ENCODE measurements around the gene SMPDL3B.
"Not testable (repeated sequence)": the region's sequence is repeated elsewhere in the genome, so short reads cannot be mapped to it uniquely, and the experiment has no call there.

Gene SMPDL3B

DNA sequence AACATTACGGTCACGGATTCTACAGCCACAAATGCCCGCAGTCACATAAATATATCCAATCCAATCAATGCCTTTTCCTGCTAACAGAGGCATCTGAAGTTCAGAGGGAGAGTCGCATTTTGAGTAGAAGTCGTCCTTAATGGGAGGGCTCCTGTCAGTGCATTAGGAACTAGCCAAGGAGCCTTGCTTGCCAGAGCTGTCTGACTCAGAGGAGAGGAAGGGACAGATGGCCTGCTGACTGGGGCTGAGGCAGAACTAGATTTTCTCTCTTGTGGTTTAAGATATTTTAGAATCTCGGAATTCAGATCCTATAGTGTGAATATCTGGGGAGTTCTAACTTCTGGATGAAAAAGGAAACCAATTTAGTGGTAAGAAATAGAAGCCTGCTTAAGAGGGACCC, 35.6 kb downstream of the SMPDL3B start:
- no peak for DNase-seq (ENCODE audit: low read depth)

DNA sequence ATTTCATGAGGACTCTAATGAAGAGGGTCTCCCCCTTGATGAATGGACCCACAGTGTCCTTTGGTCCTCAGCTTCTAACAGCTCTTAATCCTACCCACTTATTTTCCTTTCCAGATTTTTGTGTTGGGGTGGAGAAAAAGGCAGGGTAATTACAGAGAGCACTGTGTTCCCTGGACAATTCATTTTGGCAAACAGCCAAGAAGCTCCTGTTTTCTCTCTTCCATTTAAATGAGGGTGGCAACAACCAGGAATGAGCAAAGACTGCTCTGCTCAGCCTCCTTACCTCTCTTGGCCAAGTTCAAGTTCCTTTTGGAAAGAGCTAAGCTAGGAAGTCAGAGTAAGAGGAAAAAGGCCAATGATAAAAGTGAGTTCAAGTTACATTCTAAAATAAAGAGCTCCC, 36.9 kb downstream of the SMPDL3B start:
- DNase-seq (ENCODE audit: low read depth), result no peak

DNA sequence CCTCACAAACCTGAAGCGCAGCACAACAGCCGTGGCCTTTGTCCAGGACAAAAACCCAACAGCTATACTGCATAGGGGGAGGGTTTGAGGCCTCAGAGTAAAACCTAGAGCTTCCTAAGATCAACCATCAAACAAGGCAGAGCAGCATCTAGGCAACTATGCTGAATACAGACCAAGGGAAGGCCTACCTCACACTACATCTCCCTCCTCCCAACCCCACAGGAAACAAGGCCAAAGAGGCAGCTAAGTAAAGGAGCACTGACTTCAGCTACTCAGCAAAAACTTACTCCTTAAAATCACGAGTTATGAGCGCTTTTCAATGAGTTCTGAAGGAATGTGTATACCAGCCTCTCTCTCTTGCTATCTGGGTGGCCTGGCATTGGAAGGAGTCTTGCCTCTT, 37.3 kb downstream of the SMPDL3B start:
- DNase-seq (ENCODE audit: low read depth), result no peak

DNA sequence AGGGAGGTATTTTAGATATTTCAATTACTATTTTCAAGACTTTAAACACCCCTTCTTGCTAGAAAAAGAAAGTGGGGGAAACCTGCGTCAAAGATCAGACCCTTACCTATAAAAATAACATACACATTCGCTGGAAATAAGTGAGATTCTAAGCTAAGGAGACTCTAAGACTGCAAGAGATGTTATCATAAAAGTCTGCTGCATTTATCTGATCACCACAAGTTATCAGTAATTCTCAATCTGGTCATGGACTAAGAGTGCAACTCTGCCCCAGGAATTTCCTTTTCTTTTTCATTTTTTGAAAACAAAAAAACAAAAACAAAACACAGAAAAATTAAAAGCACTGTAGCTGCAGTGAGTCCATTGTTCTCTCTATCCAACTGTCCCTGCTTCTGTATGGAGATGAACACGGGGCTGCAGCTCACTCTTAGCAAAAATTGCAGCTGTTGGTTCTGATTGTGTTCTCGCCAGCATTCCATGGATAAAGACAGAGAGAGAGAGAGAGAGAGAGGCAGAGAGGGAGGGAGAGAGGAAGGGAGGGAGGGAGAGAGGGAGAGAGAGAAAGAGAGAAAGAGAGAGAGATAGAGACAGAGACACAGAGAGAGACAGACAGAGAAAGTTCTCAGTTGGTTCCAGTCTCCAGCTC, 39.1 kb downstream of the SMPDL3B start:
- DNase-seq (ENCODE audit: low read depth), result no peak

DNA sequence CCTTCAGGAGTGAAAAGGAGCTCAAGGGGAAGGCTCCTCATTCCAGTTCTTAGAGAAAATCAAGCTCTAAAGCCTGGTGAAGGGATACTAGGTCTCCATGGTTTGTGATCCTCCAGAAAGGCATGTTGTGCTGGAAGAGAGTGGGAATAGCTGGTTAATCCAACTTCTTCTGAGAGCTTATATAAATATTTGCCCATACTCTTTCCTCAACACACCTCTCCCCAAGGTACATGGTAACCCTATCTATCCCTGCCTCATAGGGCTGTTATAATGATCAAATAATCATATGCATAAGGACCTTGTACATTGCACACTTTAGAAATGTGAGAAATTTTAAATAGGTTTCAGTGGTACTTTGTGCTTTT, 39.6 kb downstream of the SMPDL3B start:
- DNase-seq (ENCODE audit: low read depth), result no peak

DNA sequence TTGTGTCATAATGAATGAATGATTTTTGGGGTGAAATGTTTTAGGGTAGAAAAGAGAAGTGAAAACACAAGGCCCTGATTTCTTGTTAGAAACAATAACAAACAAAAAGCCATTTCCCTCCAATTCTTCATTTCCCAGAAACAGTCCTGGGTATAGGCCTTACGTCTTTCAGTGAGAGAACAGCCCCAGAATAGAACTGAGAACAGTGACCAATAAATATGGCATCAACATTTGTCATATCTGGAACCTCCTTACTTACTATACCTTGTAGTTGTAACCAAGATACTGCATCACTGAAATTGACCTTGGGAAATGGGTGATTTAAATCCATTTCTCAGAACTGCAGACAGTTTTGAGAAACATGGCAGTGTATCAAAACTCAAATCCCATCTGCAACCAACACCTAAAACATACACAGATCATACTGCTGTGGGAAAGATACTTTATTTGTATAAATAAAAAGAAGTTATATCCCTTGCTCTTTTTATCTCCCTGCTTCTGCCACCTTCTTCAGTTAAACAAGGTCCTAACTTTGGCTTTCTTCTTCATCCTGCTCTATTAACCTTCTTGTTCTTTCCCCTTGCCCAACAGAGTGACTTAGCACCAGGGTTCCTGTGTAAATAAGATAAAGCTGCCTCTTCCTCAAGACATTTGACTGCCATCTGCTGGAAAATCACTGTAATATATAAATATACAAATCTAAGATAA, 44.5 kb downstream of the SMPDL3B start:
- no peak for DNase-seq (ENCODE audit: low read depth)

DNA sequence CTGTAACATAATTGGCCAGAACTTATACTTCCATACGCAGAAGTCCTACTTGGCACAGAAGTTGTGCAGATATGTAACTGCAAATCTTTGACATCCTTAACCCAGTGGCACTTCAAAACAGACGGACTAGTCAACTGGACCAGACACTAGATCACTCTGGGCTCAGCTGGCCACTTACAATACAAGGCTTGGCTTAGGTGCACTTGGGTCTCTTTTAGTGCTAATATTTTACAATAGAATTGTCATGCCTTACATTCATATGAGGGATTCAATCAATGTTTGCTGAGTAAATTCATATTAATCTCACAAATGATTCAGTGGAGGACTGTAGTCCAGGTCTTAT, 45.0 kb downstream of the SMPDL3B start:
- DNase-seq (ENCODE audit: low read depth), result no peak

DNA sequence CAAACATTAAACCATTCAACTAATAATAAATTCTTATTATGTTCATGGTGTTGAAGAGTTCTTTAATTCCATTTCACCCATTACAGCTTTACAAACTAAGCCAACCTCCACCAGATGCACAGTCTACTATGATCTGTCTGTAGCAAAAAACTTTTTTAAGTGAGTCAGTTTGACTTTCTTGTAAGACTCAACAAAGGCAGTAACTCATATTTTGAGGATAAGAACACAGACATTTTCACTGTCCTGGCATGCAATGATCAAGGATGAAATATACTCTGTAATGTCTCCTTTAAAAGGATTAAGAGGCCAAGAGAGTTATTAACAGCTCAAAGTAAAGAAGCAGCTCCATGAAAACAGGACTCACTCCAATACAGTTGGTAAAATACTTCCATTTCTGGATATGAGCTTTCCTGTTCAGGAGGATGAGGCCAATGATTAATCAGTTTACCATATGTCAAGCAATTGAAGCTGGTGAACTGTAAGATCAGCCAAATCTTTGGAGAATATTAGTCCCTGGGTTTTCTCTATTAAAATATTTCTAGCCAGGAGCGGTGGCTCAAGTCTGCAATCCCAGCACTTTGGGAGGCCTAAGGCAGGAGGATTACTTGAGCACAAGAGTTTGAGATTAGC, 45.5 kb downstream of the SMPDL3B start:
- DNase-seq (ENCODE audit: low read depth), result no peak

DNA sequence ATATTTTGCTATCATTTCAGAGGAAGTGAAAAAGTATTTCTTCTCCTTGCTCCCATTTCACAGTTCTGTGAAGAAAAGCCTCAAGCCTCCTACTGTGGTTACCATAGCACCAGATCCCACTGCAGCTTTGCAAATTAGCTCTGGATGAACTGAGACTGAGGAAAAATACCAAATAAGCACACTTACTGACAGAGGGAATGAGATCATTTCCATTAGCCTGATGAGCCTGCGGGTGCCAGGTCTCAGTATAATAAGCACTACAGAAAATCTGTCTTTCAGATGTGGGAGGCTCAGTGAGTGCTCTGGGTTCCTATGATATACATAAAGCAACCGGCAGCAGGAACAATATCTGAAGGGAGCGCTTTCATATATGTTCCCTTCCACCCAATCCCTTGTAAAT, 46.3 kb downstream of the SMPDL3B start:
- no peak for DNase-seq (ENCODE audit: low read depth)

DNA sequence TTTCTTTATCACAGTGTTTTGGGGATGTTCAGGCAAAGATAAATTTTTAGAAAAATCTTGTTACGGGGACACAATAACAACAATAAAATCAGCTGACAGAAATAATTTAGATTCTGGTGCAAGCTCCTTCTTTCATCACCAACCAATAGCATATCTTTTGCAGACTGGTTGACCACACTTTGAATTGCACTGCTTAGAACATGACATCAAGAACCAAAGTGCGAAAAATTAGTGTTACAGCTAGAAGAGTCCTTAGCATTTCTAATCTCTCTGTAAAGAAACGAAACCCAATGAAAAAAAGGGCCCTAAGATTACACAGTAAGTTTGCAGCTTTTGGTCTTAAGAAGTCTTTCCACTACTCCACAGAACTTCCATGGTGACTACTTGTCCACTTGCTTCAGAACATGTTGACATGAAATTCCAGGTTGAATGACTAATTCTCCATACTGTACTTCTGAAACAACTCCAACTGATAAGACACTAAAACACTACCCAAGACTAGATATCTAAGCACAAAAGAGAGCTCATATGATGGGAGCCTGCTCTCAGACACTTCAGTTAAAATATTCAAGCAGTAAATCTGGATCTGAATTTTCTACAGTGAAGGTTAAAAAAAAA, 56.2 kb downstream of the SMPDL3B start:
- no peak for DNase-seq (ENCODE audit: low read depth)

DNA sequence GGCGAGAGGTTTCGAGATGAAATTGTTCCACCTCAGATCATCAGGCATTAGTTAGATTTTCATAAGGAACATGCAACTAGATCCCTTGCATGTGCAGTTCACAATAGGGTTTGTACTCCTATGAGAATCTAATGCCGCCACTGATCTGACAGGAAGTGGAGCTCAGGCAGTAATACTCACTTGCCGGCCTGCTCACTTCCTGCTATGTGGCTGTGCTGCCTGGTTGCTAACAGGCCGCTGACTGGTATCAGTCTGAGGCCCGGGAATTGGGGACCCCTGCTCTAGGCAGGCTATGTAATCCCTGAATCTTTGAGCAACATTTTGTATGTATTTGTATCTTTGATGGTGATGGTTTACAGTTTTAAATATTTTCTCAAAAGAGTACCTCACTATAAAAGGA, 57.5 kb downstream of the SMPDL3B start:
- peak; percentile 36 for DNase-seq (ENCODE audit: low read depth)

DNA sequence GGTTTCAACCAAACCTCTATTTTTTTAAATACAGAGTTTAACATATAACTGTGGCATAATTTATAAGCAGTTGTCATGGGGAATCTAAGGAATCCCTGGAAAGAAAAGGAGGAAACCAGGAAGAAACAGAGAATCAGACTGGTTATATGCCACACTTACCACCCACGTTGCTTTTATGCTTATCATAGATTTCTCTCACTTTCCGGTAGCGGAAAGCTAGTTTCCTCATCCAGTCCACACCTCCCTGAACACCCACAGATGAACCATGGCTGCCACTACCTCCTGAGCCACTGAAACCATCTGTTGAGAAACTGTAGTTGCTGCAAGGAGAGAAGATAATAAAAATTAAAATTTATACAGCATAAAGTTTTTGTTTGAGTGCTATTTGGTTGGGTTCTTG, 58.4 kb downstream of the SMPDL3B start:
- DNase-seq (ENCODE audit: low read depth), result no peak

DNA sequence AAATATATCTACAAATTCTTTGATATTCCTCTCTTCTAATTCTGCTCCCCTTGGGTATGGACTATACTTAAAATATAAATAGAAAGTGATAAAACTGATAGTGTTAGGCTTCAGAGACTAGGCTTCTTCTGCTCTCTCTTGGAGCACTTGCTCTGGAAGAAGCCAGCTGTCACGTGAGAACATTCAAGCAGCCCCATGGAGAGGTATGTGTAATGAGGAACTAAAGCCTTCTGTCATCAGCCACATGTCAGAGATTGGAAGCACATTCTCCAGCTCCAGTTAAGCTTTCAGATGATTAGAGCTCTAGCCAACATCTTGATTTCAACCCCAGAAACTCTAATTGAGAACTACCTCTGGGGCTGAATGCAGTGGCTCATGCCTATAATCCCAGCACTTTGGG, 59.3 kb downstream of the SMPDL3B start:
- no peak for DNase-seq (ENCODE audit: low read depth)

DNA sequence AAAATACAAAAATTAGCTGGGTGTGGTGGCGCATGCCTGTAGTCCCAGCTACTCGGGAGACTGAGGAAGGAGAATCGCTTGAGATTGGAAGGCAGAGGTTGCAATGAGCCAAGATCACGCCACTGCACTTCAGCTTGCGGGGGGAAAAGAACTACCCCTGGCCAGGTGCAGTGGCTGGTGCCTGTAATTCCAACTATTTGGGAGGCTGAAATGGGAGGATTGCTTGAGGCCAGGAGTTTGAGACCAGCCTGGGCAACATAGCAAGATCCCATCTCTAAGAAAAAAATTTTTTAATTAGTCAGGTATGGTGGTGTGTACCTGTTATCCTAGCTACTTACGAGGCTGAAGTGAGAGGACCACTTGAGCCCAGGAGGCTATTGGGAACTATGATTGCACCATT, 59.7 kb downstream of the SMPDL3B start:
- DNase-seq (ENCODE audit: low read depth), result not testable (repeated sequence)

DNA sequence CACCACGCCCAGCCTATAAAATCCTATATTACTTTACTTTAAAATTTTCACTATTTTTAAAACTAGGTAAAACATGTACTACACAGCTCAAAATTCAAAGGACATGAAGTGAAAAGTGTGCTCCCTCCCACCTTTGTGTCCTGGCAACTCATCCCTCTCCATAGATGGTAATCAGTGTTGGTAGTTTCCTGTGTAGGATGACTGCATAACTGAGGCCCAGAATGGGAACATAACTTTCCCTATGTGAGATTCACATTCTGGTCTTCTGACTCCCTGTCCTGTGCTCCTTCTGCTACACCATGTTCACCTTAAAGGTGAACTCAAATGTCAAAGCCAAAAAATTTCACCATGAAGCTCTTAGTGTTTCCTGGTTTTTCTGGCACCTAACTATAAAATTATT, 64.3 kb downstream of the SMPDL3B start:
- no peak for DNase-seq (ENCODE audit: low read depth)

DNA sequence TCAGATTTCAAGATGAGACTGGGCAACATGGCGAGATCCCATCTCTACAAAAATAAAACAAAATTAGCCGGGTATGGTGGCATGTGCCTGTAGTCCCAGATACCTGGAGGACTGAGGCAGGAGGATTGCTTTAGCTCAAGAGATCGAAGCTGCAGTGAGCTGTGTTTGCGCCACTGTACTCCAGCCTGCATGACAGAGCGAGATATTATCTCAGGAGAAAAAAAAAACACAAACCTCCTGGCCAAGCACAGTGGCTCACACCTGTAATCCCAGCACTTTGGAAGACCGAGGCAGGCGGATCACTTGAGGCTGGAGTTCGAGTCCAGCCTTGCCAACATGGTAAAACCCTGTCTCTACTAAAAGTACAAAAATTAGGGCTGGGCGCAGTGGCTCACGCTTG, 67.8 kb downstream of the SMPDL3B start:
- DNase-seq (ENCODE audit: low read depth), result no peak

DNA sequence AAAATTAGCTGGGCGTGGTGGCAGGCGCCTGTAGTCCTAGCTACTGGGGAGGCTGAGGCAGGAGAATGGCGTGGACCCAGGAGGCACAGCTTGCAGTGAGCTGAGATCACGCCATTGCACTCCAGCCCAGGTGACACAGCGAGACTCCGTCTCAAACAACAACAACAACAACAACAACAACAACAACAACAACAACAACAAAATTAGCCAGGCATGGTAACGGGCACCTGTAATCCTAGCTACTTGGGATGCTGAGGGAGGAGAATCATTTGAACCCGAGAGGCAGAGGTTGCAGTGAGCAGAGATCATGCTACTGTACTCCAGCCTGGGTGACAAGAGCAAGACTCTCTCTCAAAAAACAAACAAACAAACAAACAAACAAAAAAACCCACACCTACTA, 68.3 kb downstream of the SMPDL3B start:
- DNase-seq (ENCODE audit: low read depth), result not testable (repeated sequence)

All from T follicular helper cell (primary cell).